GM19438 (cell line): ENCODE results near the gene LNP1.

ENCODE experiments used
- ATAC-seq: cut with Tn5 transposase; IDR thresholded peaks from one replicate; pipeline ENCODE4 v1.9.1; 2021; ENCODE audit warnings: low read depth; ENCODE audit not compliant: unreplicated experiment

The LNP1 gene

DNA sequence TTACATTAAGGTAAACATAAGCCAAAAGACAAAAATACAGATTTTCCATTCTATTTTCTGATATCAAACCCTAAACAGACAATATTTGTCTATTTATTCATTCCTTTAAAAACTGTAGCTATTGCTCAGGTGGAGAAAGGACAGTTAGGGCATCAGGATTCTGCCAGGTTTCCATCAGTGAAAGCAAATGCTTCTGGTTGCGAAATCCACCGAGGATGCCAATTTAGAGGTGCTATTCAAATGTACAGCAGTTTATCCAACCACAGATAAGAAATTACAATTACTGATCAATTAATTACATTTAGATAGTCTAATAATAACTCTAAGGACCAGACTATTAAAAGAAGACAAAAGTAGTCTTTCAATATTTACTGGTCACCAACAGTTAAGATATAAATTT is 4.4 kb upstream of the LNP1 start:
- ATAC-seq = no peak

- no peak for ATAC-seq
Observed at GRCh38 chr3:100399341-100400071, 1.8 kb upstream of the LNP1 start.

GRCh38 chr3:100400419-100400779 is 940 bp upstream of the LNP1 start:
- ATAC-seq = peak; percentile 6

DNA sequence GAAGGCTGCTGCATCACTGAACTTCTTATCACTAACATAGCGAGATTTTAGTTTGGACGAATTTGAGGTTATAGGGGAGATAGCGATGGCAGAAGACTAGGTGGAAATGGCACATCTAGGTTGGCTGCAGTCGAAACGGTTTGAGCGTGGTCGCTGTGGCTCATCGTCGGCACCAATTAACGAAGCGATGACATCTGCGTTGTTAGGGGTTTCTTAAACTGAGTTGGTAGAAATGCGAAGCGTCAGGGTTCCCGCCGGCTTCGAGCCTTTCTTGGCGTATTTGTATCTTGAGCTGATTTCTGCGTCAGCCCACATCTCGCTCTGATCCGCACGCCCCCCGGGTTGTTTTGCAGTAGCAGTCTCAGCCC is 319 bp downstream of the LNP1 start:
- peak; percentile 20 for ATAC-seq

GRCh38 chr3:100402256-100402655 is 917 bp downstream of the LNP1 start:
- ATAC-seq = no peak

DNA sequence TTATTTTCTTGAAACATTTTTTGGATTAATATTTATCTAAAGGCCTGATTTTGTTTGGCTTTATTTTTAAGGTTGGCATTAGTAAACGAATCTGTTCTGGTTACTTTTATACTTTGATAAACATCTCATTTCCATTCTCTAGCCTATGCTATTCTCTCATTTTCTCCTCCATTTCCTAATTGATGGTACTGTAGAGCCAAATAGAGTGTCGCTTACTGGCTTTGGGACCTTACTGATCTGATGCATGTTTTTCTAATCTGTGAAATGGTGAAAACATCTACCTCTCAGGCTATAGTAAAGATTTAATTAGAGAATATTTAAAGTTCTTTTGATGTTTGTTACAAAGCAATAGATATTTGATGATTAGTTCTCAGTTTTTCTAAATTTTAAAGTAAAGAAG is 1.6 kb downstream of the LNP1 start:
- no peak for ATAC-seq

GRCh38 chr3:100403362-100404249 is 2.3 kb downstream of the LNP1 start:
- no peak for ATAC-seq

DNA sequence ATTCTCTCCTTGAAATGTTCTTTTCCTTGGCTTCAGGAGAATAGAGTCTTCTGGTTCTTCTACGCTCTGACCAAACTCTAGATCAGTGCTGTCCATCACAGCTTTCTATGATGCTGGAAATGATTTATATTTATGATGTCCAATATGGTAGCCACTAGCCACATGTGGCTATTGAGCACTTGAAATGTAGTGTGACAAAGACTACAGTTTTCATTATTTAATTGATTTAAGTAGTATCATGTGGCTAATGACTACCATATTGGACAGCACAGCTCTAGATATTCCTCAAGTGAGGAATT is 2.9 kb downstream of the LNP1 start:
- no peak for ATAC-seq

DNA sequence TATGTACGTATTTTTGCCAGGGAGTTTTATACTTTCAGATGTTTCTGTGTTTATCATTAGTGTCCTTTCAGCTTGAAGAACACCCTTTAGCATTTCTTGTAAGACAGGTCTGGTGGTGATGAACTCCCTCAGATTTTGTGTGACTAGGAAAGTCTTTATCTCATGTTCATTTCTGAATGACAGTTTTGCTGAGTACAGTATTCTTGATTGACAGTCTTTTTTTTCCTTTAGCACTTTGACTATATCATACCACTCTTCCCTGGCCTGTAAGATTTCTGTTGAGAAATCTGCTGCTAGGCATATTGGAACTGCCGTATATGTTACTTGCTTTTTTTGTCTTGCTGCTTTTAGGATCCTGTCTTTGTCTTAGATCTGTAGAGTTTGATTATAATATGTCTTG is 5.8 kb downstream of the LNP1 start:
- no peak for ATAC-seq

- no peak for ATAC-seq
Observed at GRCh38 chr3:100407977-100408532, 6.7 kb downstream of the LNP1 start.

DNA sequence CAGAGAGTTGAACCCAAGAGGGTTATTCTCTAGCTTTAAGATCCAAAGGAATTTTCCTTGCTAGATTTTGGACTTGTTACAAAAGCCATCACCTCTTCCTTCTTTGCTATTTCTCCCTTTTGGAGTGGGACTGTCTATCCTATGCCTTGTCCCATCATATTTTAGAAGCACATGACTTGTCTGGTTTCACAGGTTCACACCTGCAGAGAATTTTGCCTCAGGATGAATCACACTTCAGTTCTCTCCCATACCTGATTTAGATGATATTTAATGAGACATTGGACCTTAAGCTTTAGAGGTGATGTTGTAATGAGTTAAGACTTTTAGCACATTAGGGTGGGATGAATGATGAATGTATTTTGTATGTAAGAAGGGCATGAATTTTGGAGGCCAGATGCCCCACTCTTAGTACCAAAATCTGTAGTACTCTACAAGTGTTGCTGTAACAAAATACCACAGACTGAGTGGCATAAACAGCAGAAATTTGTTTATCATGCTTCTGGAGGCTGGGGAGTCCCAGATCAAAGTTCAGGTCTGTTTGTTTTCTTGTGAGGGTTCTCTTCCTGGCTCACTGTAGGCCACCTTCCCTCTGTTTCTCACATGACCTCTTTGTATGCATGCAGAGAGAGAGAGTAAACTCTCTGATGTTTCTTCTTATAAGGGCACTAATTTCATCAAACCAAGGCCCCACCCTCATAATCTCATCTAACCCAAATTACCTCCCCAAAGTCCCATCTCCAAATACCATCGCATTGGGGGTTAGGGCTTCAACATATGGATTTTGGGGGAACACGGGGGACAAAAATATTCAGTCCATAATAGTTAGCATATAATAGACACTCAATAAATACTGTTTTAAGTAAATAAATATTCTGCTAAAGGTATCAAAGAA is 10.0 kb downstream of the LNP1 start:
- no peak for ATAC-seq

- no peak for ATAC-seq
Observed at GRCh38 chr3:100412912-100413590, 11.7 kb downstream of the LNP1 start.

- no peak for ATAC-seq
Observed at GRCh38 chr3:100413613-100414012, 12.3 kb downstream of the LNP1 start.

GRCh38 chr3:100416176-100416575 is 14.8 kb downstream of the LNP1 start:
- ATAC-seq = no peak

- no peak for ATAC-seq
Observed at GRCh38 chr3:100416863-100417262, 15.5 kb downstream of the LNP1 start.

DNA sequence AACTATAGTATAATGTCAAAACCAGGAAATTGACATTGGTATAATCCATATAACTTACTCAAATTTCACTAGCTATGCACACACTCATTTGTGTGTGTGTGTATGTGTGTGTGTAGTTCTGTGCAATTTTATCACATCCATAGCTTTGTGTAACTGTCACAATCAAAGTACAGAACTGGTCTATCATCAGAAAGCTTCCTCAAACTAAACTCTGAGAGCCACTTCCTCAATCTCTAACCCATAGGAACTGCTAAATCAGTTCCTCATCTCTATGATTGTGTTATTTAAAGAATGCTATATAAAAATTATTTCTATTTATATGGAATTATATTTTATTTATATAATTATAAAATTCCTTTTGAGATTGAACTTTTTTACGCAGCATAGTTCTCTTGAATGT is 18.1 kb downstream of the LNP1 start:
- no peak for ATAC-seq

GRCh38 chr3:100420885-100421284 is 19.5 kb downstream of the LNP1 start:
- no peak for ATAC-seq

DNA sequence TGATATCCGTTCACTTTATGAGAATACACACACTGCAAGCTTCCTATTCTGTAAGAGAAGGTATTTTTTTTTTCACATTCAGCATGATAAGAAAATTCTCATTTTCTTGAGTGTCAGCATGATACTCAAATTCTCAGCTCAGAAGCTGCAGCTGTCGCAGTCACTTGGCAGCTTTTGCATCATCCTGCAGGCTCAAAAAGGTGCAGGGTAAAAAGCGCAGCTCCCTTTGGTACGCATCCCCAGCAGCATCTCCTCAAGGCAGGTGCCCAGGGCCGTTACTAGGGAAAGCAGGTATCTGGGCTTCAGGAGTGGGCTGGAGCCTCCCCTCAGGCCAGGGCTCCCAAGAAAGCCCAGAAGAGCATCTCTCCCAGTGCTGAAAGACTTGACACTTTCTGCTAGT is 22.3 kb downstream of the LNP1 start:
- ATAC-seq = no peak

DNA sequence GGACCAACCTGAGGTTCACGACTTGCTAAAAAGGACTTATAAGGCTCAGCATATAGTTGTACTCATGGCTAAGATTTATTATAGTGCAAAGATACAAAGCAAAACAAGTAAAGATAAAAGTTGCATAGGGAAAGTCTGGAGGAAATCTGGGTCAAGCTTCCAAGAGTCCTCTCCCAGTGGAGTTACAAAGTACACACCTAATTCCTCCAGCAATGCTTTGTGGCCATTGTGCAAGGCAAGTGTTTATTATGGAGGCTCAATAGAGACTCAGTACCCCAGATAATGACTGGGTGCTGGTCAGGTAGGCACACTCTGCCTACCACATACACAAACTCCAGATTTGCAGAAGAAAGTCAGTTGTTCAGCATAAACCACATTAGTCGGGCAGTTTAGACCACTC is 22.9 kb downstream of the LNP1 start:
- ATAC-seq = no peak

DNA sequence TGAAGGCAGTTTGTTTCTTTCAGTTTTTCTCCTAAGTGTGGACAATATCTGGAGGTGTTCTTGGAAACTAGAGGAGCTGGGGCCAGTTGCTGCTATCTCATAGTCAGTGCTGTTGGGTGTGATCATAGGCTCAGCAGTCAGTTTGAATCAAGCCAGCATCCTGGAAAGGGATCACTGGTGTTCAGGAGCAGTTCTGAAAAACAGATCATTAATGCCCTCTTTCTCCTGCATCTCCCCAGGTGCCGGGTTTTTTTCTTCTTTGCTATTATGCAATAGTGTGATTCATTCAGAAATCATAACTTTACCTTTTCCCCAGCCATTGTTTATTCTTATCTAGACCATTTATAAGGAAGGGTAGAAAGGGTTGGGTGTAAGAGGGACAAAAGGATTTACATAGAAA is 24.0 kb downstream of the LNP1 start:
- ATAC-seq = no peak
